Sigmoid colon (tissue), 4 donors: ENCODE results near the gene GABARAPL1.

Source experiments
- POLR2A ChIP-seq, 2 donors: fragments of 450-650 bp; IDR thresholded peaks; one replicate each; pipeline ENCODE4 v1.6.1; 2016; ENCODE audit warnings: antibody characterized with exemption in 2 of 2, mild to moderate bottlenecking in 2 of 2, moderate library complexity in 2 of 2
- POLR2AphosphoS5 ChIP-seq, 4 donors: sonication (generic); formaldehyde crosslinking; IDR thresholded peaks; one replicate each; pipeline ENCODE4 v1.6.1; 2017; ENCODE audit warnings: antibody characterized with exemption in 4 of 4
- TF ChIP-seq, protein P1 (sequence below), 4 experiments: fragments of 450-650 bp in 3 of 4; fragments of 200-600 bp in 1 of 4; IDR thresholded peaks; one replicate each; pipeline ENCODE4 v1.5.1; 2016 to 2019; ENCODE audit warnings: antibody characterized with exemption in 4 of 4, mild to moderate bottlenecking in 3 of 4, moderate library complexity in 2 of 4

DNA sequence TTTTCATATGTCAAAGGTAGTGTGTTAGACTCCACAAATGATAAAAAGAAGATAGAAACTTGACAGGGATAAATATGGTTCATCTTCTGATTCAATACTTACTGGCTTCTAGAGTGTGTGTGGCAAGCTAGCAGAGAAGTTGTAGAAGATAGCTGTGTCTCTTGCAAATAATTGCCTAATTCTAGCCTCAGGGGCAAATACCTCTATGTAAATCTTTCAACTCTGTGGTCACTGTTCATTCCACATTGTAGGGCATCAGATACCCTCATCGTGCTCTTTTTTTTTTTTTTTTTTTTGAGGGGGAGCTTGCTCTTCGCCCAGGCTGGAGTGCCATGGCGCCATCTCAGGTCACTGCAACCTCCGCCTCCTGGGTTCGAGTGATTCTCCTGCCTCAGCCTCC lies 42.5 kb upstream of the GABARAPL1 start:
- TF ChIP-seq, protein P1, sequence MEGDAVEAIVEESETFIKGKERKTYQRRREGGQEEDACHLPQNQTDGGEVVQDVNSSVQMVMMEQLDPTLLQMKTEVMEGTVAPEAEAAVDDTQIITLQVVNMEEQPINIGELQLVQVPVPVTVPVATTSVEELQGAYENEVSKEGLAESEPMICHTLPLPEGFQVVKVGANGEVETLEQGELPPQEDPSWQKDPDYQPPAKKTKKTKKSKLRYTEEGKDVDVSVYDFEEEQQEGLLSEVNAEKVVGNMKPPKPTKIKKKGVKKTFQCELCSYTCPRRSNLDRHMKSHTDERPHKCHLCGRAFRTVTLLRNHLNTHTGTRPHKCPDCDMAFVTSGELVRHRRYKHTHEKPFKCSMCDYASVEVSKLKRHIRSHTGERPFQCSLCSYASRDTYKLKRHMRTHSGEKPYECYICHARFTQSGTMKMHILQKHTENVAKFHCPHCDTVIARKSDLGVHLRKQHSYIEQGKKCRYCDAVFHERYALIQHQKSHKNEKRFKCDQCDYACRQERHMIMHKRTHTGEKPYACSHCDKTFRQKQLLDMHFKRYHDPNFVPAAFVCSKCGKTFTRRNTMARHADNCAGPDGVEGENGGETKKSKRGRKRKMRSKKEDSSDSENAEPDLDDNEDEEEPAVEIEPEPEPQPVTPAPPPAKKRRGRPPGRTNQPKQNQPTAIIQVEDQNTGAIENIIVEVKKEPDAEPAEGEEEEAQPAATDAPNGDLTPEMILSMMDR (IDR thresholded peaks at IDR 0.05) = no peak
- TF ChIP-seq POLR2A (IDR thresholded peaks at IDR 0.05) (no peak), POLR2AphosphoS5 (IDR thresholded peaks at IDR 0.05) (no peak)
